ENCODE results near the gene MPG. TPM values are rescaled to one million over a fixed set of nuclear protein-coding genes. Genes with fewer than 3 reads are reported as not detected.

MPG gene
- polyA plus RNA-seq, 2 of the 4 experiments (the other 2 are of a cell fraction), result 25.5 to 54.3 TPM

- peak; percentile 34 to 49 for ATAC-seq
- no peak for FAIRE-seq
- ChIA-PET POLR2A (interaction anchor here (0.8 to 1.1 kb wide), 2 partner anchors 12 to 20 kb away, joined by 3 to 4 read pairs; partner anchors contain the start of gene POLR3K), CTCF (interaction anchor here (3.2 to 30.3 kb wide), 5 partner anchors 5 to 289 kb away, joined by 12 to 718 read pairs (median 62); partner anchors contain the start of genes HBQ1, MPG and RHBDF1)
- Histone ChIP-seq H3K27ac (peak within 1 kb of the TSS; percentile 79 to 92), H3K4me3 (peak within 1 kb of the TSS; percentile 86), H3K9me3 (no peaks in the 10 kb centered on the region), H3K4me1 (peaks cover 35% of the 10 kb centered on the region), H3K4me2 (peak within 1 kb of the TSS; percentile 98)
- 71% methylated on average over 17 of the region's 62 CpGs for WGBS (ENCODE audit: missing lambda C conversion rate)
- DNase-seq (ENCODE audit: low read depth in 1 of 2, low spot score in 1 of 2), result peak; percentile 47 to 53
- TF ChIP-seq CBX8 (IDR thresholded peaks at IDR 0.05) (no peak), CTCF (IDR thresholded peaks at IDR 0.05) (no peak), ZSCAN20 (CRISPR knock-in tag; IDR thresholded peaks at IDR 0.05) (no peak), FOSL2 (IDR thresholded peaks at IDR 0.05) (peak; percentile 68; the same call in 1 of the 2 replicates), FOSL2 (CRISPR knock-in tag; IDR thresholded peaks at IDR 0.05) (peak; percentile 96), JUN (IDR thresholded peaks at IDR 0.05) (peak in 1 of 2 experiments; percentile 51; a peak in 1 of 5 replicates), JUNB (IDR thresholded peaks at IDR 0.05) (peak; percentile 54; the same call in 1 of the 2 replicates), CHD2 (IDR thresholded peaks at IDR 0.05; ENCODE audit: low read length, partially characterized antibody) (no peak), ZFP36 (IDR thresholded peaks at IDR 0.05; ENCODE audit: borderline replicate concordance, partially characterized antibody) (peak; percentile 100), KDM1A (IDR thresholded peaks at IDR 0.05; ENCODE audit: low read depth) (peak; percentile 42; the same call in 1 of the 2 replicates), CHD4 (IDR thresholded peaks at IDR 0.05; ENCODE audit: borderline replicate concordance) (peak; percentile 66; the same call in 1 of the 2 replicates), MAFK (IDR thresholded peaks at IDR 0.05; ENCODE audit: partially characterized antibody) (no peak), EP300 (IDR thresholded peaks at IDR 0.05) (no peak), ZNF302 (CRISPR knock-in tag; IDR thresholded peaks at IDR 0.05) (no peak), TFCP2L1 (CRISPR knock-in tag; IDR thresholded peaks at IDR 0.05) (no peak), MYC (IDR thresholded peaks at IDR 0.05; ENCODE audit: borderline replicate concordance, low read length) (no peak), CEBPB (IDR thresholded peaks at IDR 0.05) (no peak), REST (IDR thresholded peaks at IDR 0.05) (no peak), CBX2 (IDR thresholded peaks at IDR 0.05; ENCODE audit: borderline replicate concordance, low read depth) (no peak), HMGXB4 (CRISPR knock-in tag; IDR thresholded peaks at IDR 0.05; ENCODE audit: borderline replicate concordance) (no peak), POLR2A (IDR thresholded peaks at IDR 0.05; ENCODE audit: low read length) (0 out of 2 replicates have a peak, but pooled peaks have one; percentile 12)
- TF ChIP-seq, protein P1, sequence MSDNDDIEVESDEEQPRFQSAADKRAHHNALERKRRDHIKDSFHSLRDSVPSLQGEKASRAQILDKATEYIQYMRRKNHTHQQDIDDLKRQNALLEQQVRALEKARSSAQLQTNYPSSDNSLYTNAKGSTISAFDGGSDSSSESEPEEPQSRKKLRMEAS (IDR thresholded peaks at IDR 0.05), result 0 out of 2 replicates have a peak, but pooled peaks have one; percentile 16
Observed at GRCh38 chr16:72561-73548, 5.2 kb upstream of the MPG start, which contains the start of gene RHBDF1. TSS of gene RHBDF1 (minus strand) at chr16:72631. CDS start at chr16:65015, 7,616 bp downstream.
